ENCODE results near the gene DENND1B. TPM values are rescaled to one million over a fixed set of nuclear protein-coding genes. Genes with fewer than 3 reads are reported as not detected.

The DENND1B gene
- total RNA-seq, 2 experiments from 2014 or later, result 22.3 to 23.9 TPM

DNA sequence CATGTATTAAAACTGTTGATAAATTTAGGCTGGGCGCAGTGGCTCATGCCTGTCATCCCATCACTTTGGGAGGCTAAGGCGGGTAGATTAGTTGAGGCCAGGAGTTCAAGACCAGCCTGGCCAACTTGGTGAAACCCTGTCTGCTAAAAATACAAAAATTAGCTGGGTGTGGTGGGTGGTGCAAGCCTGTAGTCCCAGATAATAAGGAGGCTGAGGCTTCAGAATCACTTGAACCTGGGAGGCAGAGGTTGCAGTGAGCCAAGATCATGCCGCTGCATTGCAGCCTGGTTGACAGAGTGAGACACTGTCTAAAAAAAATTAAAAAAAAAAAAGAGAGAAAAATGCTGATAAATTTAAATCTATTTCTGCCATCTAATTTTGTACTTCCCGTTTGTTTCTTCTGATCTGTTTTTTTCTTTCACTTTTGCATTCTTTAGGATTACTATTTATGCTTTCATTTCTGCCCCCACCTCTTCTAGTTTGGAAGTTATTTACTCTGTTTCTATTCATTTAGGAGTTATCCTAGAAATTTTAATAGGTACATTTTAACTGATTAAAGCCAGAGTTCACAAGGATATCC is 3.2 kb upstream of the DENND1B start:
- ChIA-PET POLR2A (no interaction called here), CTCF (no interaction called here)
- Mint-ChIP-seq H3K4me3 (peak overlapping the region; percentile 52), H3K4me1 (peaks cover 45% of the 10 kb centered on the region), H3K27me3 (no peaks in the 10 kb centered on the region), H3K36me3 (ENCODE audit: low read depth) (peaks cover 10% of the 10 kb centered on the region), H3K9me3 (peaks cover 3% of the 10 kb centered on the region), H3K27ac (peak overlapping the region; percentile 62)
- no peak for DNase-seq

DNA sequence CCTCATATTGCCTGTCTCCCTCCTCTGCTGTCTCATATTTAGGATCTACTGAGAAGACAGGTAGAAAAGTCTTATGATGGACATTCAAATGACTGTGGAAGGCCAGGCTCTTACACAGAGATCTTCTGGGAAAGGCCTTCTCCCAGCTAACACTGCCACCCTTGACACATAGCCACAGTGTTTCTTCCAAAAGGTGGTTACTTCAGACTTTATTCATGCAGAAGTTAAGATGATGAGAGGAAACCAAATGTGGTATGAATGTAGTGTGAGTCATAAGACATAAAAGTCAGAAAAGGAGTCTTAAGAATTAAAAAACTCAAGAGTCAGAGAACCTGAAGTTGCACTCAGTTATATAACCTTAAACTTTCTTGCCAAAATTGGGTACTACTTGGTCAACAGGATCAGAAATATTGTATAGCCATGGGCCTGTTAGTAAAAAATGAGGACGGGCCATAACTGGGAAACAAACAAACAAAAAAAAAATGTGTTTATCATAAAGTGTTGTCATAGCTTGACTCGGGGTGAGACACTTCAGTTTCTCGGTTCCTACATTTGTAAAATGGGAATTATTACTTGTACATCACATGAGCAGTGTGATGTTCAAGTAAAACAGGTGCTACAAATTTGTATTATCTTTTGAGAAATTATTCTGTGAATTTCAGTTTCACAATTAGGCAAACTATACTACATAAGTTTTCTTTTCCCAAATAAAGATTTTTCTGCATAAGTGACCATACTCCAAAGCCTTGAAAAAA is 1.2 kb upstream of the DENND1B start:
- Mint-ChIP-seq H3K4me1 (peaks cover 65% of the 10 kb centered on the region), H3K9me3 (peaks cover 3% of the 10 kb centered on the region), H3K27me3 (no peaks in the 10 kb centered on the region), H3K4me3 (peak overlapping the region; percentile 72), H3K36me3 (ENCODE audit: low read depth) (peaks cover 21% of the 10 kb centered on the region), H3K27ac (peak overlapping the region; percentile 98)
- DNase-seq, result peak; percentile 36
- POLR2A ChIA-PET, result interaction anchor here (0.6 to 1.0 kb wide), 4 partner anchors 16 to 314 kb away, joined by 3 to 5 read pairs (median 4); no protein-coding TSS in a partner anchor
- CTCF ChIA-PET, result interaction anchor here (0.9 to 1.0 kb wide), 4 partner anchors 11 to 17 kb away, joined by 3 to 9 read pairs (median 3); no protein-coding TSS in a partner anchor

- Mint-ChIP-seq H3K27ac (peak overlapping the region; percentile 98), H3K27me3 (no peaks in the 10 kb centered on the region), H3K9me3 (peaks cover 3% of the 10 kb centered on the region), H3K4me1 (peaks cover 73% of the 10 kb centered on the region), H3K36me3 (ENCODE audit: low read depth) (peaks cover 29% of the 10 kb centered on the region), H3K4me3 (peak overlapping the region; percentile 90)
- POLR2A ChIA-PET, result no interaction called here
- DNase-seq, result peak; percentile 44
- CTCF ChIA-PET, result no interaction called here
Measured at GRCh38 chr1:197774466-197775281, 606 bp downstream of the DENND1B start.

GRCh38 chr1:197773856-197774255 is 1.4 kb downstream of the DENND1B start:
- POLR2A ChIA-PET, result no interaction called here

DNA sequence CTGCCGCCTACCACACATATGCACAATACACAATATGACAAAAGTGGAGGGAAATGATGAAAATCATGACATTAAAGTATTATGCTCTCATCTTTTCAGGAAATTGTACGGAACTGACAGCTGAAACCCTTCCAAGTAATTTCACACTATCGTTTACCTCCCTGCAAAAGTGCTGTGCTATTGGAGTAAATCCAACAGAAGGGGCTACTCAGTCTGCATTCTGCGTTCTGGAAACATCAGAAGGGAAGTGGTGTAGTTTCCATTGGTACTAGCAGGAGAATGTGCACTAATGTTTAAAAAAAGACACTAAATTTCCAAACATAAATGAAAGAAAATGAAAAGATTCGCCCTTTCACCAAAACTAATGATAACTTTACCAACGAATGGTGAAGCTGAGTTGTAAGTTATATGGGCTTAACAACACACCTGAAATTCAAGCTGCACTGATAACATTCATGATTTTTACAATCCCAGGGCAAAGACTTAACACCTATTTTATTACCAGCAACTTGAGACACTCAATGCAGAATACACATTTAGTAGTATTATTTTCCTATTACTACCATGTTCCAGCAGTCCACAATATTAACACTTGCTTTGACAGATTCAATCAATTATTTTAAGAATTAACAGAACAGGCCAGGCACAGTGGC is 3.2 kb downstream of the DENND1B start:
- H3K27ac Mint-ChIP-seq, result no peak overlapping the region
- POLR2A ChIA-PET, result interaction anchor here (1.0 kb wide), 1 partner anchor 11 kb away, joined by 3 read pairs; no protein-coding TSS in a partner anchor
- H3K4me3 Mint-ChIP-seq, result no peak overlapping the region
- H3K4me1 Mint-ChIP-seq, result peaks cover 70% of the 10 kb centered on the region
- DNase-seq, result no peak
- H3K9me3 Mint-ChIP-seq, result no peaks in the 10 kb centered on the region
- H3K36me3 Mint-ChIP-seq (ENCODE audit: low read depth), result peaks cover 42% of the 10 kb centered on the region
- CTCF ChIA-PET, result no interaction called here
- H3K27me3 Mint-ChIP-seq, result no peaks in the 10 kb centered on the region

More at GRCh38 chr1:197773856-197774255, 1.4 kb downstream of the DENND1B start:
- Mint-ChIP-seq H3K9me3 (no peaks in the 10 kb centered on the region), H3K27ac (peak overlapping the region; percentile 91), H3K4me1 (peaks cover 72% of the 10 kb centered on the region), H3K36me3 (ENCODE audit: low read depth) (peaks cover 29% of the 10 kb centered on the region), H3K27me3 (no peaks in the 10 kb centered on the region), H3K4me3 (peak overlapping the region; percentile 90)
- CTCF ChIA-PET, result no interaction called here
- DNase-seq, result no peak

DNA sequence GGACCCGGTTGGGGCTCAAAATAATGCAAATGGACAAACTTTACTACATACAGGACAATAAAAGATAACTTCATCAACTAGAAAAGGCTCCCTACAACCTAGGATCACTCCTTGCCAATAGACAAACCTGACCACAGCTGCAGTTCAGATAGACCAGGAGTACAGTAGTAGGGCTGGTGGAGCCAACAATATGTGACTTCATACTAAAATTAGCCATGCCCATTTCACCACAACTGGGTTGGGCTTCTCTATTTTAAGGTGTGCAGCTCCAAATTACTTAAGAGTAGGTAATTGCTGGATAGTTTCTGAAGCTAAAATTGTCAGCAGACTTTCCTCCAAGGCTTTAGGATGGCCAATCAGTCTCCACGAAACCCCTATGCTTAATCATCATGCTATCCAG is 3.9 kb downstream of the DENND1B start:
- peaks cover 48% of the 10 kb centered on the region for H3K36me3 Mint-ChIP-seq (ENCODE audit: low read depth)

DNA sequence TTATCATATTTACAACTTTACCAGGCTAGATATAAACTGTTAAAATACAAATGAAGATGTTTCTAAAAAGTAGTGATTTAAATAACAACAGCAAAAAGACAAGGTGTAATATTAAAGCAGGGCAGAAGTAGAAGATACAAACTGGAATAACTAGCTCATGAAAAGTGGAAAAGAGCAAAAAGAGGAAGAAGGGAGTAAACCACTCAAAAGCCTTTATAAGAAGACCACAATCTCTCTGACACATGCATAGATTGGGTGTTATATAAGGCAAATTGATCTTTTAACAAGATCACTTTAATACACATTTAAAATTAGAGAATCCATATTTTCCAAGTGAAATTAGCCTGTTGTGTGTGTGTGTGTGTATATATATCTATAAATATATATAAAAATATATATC is 5.0 kb downstream of the DENND1B start:
- H3K4me3 Mint-ChIP-seq, result no peak overlapping the region

More for the DNA sequence above, 3.9 kb downstream of the DENND1B start:
- Mint-ChIP-seq H3K27me3 (no peaks in the 10 kb centered on the region), H3K4me1 (peaks cover 65% of the 10 kb centered on the region), H3K9me3 (no peaks in the 10 kb centered on the region), H3K27ac (no peak overlapping the region), H3K4me3 (no peak overlapping the region)
- ChIA-PET CTCF (no interaction called here), POLR2A (interaction anchor here (1.0 kb wide), 1 partner anchor 11 kb away, joined by 3 read pairs; no protein-coding TSS in a partner anchor)
- DNase-seq, result no peak

GRCh38 chr1:197769287-197769686 is 6.0 kb downstream of the DENND1B start:
- Mint-ChIP-seq H3K4me1 (peaks cover 66% of the 10 kb centered on the region), H3K9me3 (no peaks in the 10 kb centered on the region), H3K27me3 (no peaks in the 10 kb centered on the region), H3K36me3 (ENCODE audit: low read depth) (peaks cover 55% of the 10 kb centered on the region), H3K27ac (no peak overlapping the region), H3K4me3 (no peak overlapping the region)
- CTCF ChIA-PET, result interaction anchor here (0.6 kb wide), 1 partner anchor 24 kb away, joined by 3 read pairs; no protein-coding TSS in a partner anchor
- POLR2A ChIA-PET, result interaction anchor here (0.6 kb wide), 2 partner anchors 84 to 387 kb away, joined by 3 to 12 read pairs; no protein-coding TSS in a partner anchor
- DNase-seq, result no peak

More for the DNA sequence above, 5.0 kb downstream of the DENND1B start:
- ChIA-PET CTCF (no interaction called here), POLR2A (no interaction called here)
- no peaks in the 10 kb centered on the region for H3K27me3 Mint-ChIP-seq
- peaks cover 66% of the 10 kb centered on the region for H3K4me1 Mint-ChIP-seq
- no peaks in the 10 kb centered on the region for H3K9me3 Mint-ChIP-seq
- H3K36me3 Mint-ChIP-seq (ENCODE audit: low read depth), result peaks cover 57% of the 10 kb centered on the region
- H3K27ac Mint-ChIP-seq, result no peak overlapping the region
- no peak for DNase-seq

- H3K9me3 Mint-ChIP-seq, result peaks cover 2% of the 10 kb centered on the region
- POLR2A ChIA-PET, result interaction anchor here (0.6 to 0.7 kb wide), 2 partner anchors 22 to 388 kb away, joined by 7 to 12 read pairs; no protein-coding TSS in a partner anchor
- CTCF ChIA-PET, result no interaction called here
- no peak for DNase-seq
- H3K4me1 Mint-ChIP-seq, result peaks cover 62% of the 10 kb centered on the region
- peaks cover 63% of the 10 kb centered on the region for H3K36me3 Mint-ChIP-seq (ENCODE audit: low read depth)
- no peak overlapping the region for H3K27ac Mint-ChIP-seq
- no peak overlapping the region for H3K4me3 Mint-ChIP-seq
- H3K27me3 Mint-ChIP-seq, result no peaks in the 10 kb centered on the region
Measured at GRCh38 chr1:197768014-197768805, 7.1 kb downstream of the DENND1B start.

GRCh38 chr1:197763769-197764168 is 11.5 kb downstream of the DENND1B start:
- no peak overlapping the region for H3K27ac Mint-ChIP-seq

DNA sequence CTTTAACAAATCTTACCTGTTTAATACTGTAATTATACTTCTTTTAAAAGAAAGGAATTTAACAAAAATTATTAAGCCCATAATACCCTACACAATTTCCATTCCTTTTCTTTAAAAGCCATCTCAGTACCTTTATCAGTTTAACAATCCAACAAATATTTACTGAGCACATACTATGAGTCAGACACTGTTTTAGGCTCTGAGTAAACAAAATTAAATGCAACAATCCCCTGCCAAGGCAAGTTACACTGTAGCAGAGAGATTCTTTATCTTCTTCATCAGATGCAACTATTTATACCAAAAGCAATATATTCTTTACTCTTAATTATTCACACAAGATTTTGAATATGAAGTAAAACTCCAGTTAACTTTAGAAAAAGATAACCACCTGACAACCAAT is 12.0 kb downstream of the DENND1B start:
- Mint-ChIP-seq H3K9me3 (peaks cover 2% of the 10 kb centered on the region), H3K4me3 (no peak overlapping the region), H3K27ac (no peak overlapping the region), H3K4me1 (peaks cover 43% of the 10 kb centered on the region), H3K36me3 (ENCODE audit: low read depth) (peaks cover 49% of the 10 kb centered on the region), H3K27me3 (no peaks in the 10 kb centered on the region)
- DNase-seq, result no peak
- ChIA-PET CTCF (interaction anchor here (1.5 kb wide), 1 partner anchor 12 kb away, joined by 3 read pairs; the partner anchor contains the start of gene DENND1B), POLR2A (no interaction called here)

More at GRCh38 chr1:197763769-197764168, 11.5 kb downstream of the DENND1B start:
- DNase-seq, result no peak
- H3K27me3 Mint-ChIP-seq, result no peaks in the 10 kb centered on the region
- peaks cover 2% of the 10 kb centered on the region for H3K9me3 Mint-ChIP-seq
- H3K36me3 Mint-ChIP-seq (ENCODE audit: low read depth), result peaks cover 49% of the 10 kb centered on the region
- no peak overlapping the region for H3K4me3 Mint-ChIP-seq
- H3K4me1 Mint-ChIP-seq, result peaks cover 47% of the 10 kb centered on the region
- CTCF ChIA-PET, result interaction anchor here (1.1 kb wide), 1 partner anchor 17 kb away, joined by 3 read pairs; no protein-coding TSS in a partner anchor
- POLR2A ChIA-PET, result no interaction called here

Data from activated CD4-positive, alpha-beta T cell treated with anti-CD3 and anti-CD28 coated beads, Interleukin-2, amount 10 ng/mL, durations not matched to agents 7 days and 5 days (primary cell).